ENCODE results near the gene PARD3. TPM values are rescaled to one million over a fixed set of nuclear protein-coding genes. Genes with fewer than 3 reads are reported as not detected.

PARD3 gene
- total and polyA plus RNA-seq, 8 donors = 25.6 to 54.5 (median 47.8) TPM

DNA sequence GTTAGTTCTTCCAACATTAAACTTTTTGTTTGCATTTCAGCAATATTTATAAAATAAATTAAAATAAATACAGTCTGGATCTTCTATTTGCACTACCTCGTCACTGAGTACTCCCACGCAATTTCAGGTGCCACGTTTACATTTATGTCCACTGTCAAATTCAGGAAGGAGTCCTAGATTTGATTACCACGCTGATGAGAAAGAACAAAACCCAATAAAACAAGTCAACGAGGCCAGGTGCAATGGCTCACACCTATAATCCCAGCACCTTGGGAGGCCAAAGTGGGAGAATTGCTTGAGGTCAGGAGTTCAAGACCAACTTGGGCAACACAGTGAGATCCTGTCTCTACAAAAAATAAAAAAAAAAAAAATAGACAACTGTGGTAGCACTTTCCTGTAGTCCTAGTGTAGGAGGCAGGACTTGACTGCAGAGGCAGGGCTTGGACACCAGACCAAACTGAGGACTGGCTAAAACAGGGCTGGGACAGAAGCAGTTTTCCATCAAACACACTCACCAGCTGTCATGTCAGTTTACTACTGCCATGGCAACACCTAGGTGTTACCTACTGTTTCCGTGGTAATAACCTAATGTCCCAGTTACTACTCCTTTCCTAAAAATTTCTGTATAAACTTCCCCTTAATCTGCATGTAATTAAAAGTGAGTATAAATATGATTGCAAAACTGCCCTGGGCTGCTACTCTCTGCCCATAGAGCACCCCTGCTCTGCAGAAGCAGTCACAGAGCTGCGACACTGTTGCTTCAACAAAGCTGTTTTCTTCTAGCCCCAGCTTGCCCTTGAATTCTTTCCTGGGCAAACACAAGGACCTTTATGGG lies 341.7 kb downstream of the PARD3 start:
- peaks cover 0 to 3% of the 10 kb centered on the region in 2 donors for H3K4me1 ChIP-seq
- H3K27me3 ChIP-seq = no peaks in the 10 kb centered on the region
- peak in 2 of 4 donors; percentile 44 to 65 for DNase-seq
- TF ChIP-seq, protein P1, sequence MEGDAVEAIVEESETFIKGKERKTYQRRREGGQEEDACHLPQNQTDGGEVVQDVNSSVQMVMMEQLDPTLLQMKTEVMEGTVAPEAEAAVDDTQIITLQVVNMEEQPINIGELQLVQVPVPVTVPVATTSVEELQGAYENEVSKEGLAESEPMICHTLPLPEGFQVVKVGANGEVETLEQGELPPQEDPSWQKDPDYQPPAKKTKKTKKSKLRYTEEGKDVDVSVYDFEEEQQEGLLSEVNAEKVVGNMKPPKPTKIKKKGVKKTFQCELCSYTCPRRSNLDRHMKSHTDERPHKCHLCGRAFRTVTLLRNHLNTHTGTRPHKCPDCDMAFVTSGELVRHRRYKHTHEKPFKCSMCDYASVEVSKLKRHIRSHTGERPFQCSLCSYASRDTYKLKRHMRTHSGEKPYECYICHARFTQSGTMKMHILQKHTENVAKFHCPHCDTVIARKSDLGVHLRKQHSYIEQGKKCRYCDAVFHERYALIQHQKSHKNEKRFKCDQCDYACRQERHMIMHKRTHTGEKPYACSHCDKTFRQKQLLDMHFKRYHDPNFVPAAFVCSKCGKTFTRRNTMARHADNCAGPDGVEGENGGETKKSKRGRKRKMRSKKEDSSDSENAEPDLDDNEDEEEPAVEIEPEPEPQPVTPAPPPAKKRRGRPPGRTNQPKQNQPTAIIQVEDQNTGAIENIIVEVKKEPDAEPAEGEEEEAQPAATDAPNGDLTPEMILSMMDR (IDR thresholded peaks at IDR 0.05) = no peak
- H3K27ac ChIP-seq = no peak overlapping the region
- no peaks in the 10 kb centered on the region for H3K36me3 ChIP-seq
- no peak overlapping the region for H3K4me3 ChIP-seq
- intact Hi-C loops (cut with DNase I) = no loop called here
- ATAC-seq = peak; percentile 35
- H3K9me3 ChIP-seq = no peaks in the 10 kb centered on the region

- H3K27ac ChIP-seq = no peak overlapping the region
- no peaks in the 10 kb centered on the region for H3K27me3 ChIP-seq
- TF ChIP-seq, protein P1 (IDR thresholded peaks at IDR 0.05) = no peak
- intact Hi-C loops (cut with DNase I) = no loop called here
- no peaks in the 10 kb centered on the region for H3K36me3 ChIP-seq
- H3K4me3 ChIP-seq = no peak overlapping the region
- DNase-seq (no peak), ATAC-seq (no peak)
- H3K4me1 ChIP-seq = peaks cover 0 to 3% of the 10 kb centered on the region in 2 donors
- H3K9me3 ChIP-seq = no peaks in the 10 kb centered on the region
These were observed 344.8 kb downstream of the PARD3 start for GRCh38 chr10:34470307-34470706.

DNA sequence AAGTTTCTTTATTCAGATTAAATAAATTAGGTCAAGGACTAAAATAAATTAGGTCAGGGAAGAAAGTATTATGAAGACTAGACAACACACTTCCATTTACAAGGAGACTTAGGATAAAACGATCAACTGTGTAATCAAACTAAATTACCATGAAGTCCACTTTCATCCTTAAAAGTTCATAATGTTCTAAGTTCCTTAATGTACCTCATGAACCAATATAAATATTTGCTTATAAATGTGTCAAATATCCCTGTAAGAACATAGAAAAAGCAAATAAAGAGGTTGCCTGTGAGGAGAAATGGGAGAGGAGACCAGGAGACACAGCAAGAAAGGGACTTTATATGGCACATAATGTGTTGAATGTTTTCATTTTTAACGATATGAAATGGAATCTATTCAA lies 345.6 kb downstream of the PARD3 start:
- ATAC-seq (no peak), DNase-seq (no peak)
- Histone ChIP-seq H3K27ac (no peak overlapping the region), H3K27me3 (no peaks in the 10 kb centered on the region), H3K4me3 (no peak overlapping the region), H3K36me3 (no peaks in the 10 kb centered on the region), H3K9me3 (no peaks in the 10 kb centered on the region), H3K4me1 (peaks cover 0 to 3% of the 10 kb centered on the region in 2 donors)
- TF ChIP-seq, protein P1 (IDR thresholded peaks at IDR 0.05) = no peak
- intact Hi-C loops (cut with DNase I) = no loop called here

GRCh38 chr10:34467902-34468301 lies 347.2 kb downstream of the PARD3 start:
- Histone ChIP-seq H3K27ac (no peak overlapping the region), H3K9me3 (no peaks in the 10 kb centered on the region), H3K27me3 (no peaks in the 10 kb centered on the region), H3K4me3 (no peak overlapping the region), H3K36me3 (no peaks in the 10 kb centered on the region), H3K4me1 (no peaks in the 10 kb centered on the region)
- DNase-seq = no peak
- no peak for ATAC-seq
- TF ChIP-seq, protein P1 (IDR thresholded peaks at IDR 0.05) = no peak
- intact Hi-C loops (cut with DNase I) = no loop called here

DNA sequence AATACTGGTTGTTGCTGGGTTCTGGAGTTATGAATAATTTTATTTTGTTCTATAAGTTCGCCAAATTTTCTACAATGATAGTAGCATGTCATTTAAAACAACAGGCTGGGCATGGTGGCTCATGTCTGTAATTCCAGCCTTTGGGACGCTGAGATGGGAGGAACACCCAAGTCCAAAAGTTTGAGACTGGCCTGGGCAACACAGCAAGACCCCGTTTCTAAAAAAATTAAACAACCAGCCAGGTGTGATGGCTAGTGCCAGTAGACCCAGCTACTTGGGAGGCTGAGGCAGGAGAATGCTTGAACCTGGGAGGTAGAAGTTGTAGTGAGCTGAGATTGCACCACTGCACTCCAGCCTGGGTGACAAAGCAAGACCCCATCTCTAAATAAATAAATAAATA lies 347.7 kb downstream of the PARD3 start:
- TF ChIP-seq, protein P1 (IDR thresholded peaks at IDR 0.05) = no peak
- DNase-seq (no peak), ATAC-seq (no peak)
- Histone ChIP-seq H3K9me3 (no peaks in the 10 kb centered on the region), H3K27me3 (no peaks in the 10 kb centered on the region), H3K36me3 (no peaks in the 10 kb centered on the region), H3K4me1 (no peaks in the 10 kb centered on the region), H3K4me3 (no peak overlapping the region), H3K27ac (no peak overlapping the region)
- intact Hi-C loops (cut with DNase I) = no loop called here
